ENCODE data around the gene ADORA3.

The ADORA3 gene

DNA sequence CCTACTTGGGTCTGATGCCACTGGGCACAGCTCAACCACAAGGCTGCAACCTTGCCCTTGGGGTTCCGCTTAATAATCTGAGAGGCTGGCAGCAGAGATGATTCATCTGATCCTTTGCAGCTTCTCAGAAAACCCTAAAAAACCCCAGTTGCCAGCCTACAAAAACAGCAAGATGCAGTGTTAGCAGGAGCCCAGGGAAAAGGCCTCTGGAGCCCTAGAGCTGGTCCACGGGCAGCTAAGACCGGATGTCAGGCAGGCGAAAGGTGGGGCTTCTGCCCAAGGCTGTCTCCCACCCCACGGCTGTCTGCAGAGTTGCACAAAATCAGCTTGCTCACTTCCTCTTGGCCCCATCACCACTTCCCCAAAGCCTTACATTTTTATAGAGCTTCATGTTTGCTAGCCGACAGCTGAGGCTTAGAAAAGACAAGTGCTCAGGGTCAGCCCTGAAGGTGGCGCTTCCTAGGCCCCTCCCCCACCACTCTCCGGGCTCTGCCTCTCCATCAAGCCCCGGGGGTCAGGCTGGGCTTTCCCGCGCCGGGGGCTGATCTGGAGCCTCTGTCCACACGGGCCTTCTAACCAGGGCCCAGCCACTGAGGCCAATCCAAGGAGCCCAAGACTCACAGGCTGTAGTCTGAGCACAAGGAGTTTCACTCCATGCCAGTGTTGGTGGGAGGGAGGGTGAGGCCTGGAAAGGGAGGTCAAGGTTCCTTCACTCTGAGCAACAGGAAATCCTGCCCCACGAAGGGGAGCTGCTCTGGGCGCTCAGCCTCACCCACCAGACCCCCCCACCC, 4.2 kb upstream of the ADORA3 start:
- peak; percentile 86 for DNase-seq (ENCODE audit: low read depth)

DNA sequence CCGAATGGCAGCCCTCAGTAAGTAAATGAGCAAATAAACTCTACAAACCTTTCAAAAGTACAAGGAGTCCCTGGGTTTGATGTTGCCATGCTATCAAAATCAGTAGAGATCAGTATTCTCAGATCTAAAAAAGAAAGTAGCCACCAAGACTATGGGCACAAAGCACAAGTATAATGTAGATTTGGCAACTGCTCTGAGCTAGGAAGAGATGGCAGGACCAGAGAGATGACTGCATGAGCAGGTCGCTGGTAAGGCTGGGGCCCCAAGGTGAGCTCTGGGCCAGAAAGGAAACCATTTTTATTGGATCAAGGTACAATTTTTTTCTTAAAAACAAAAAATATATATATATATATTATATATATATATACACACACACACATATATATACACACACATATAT, 3.1 kb upstream of the ADORA3 start:
- no peak for DNase-seq (ENCODE audit: low read depth)

- DNase-seq (ENCODE audit: low read depth), result no peak
Measured at GRCh38 chr1:111505641-111506119, 2.2 kb upstream of the ADORA3 start.

DNA sequence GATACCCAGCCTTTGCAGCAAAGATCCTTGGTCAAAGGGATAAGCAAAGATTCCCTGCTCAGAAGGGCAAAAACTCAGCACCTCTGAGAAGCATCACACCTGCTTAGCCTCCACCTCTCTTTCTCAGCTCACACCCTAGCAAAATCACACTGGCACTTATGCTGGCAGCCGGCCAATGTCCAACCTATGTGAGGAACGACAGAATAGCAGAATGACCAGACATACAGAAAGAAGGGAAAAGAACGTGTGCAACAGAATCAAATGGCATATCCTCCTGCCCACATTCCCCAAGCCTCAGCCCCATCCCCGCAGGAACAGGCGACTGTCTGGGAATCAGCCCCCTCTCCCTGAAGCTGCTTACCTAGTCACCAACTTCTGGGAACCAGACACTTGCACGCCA, 664 bp upstream of the ADORA3 start:
- no peak for DNase-seq (ENCODE audit: low read depth)

DNA sequence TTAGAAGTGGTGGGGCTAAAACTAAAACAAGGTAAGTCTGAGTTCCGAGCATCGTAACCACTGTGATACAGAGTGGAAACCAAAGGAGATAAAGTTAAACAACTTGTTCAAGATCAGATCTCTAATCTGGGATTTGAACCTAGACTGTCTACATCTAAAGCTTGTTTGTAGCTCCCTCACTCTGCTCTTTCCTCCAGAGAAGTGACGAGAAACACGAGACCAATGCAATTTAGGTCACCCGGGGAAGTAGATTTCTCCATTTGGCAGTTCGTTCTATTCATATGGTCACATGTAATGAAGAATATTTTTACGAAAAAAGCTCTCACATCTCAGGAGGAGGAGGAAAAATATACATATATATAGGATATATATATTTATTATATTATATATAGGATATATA, 1.8 kb downstream of the ADORA3 start:
- DNase-seq (ENCODE audit: low read depth), result no peak

- DNase-seq (ENCODE audit: low read depth), result peak; percentile 22
Measured at GRCh38 chr1:111499026-111499785, 4.2 kb downstream of the ADORA3 start.

- no peak for DNase-seq (ENCODE audit: low read depth)
Measured at GRCh38 chr1:111497592-111497991, 5.8 kb downstream of the ADORA3 start.

DNA sequence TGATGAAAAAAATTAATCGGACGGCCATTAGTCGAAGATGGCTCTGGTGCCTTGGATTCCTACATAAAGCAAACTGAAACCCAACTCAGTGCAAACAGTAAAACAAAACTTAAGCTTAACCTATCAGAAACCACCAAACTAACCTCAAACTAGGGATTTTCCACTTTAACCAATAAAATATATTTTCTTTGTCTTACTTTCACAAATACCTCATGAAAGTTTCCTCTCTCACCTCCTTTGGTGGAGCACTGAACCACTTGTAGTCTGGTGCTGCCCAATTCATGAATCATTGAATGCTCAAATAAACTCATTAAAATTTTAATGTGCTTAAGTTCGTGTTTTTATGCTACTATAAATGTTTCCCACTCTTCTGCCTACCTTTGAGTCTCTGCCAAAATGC, 7.0 kb downstream of the ADORA3 start:
- DNase-seq (ENCODE audit: low read depth), result no peak

DNA sequence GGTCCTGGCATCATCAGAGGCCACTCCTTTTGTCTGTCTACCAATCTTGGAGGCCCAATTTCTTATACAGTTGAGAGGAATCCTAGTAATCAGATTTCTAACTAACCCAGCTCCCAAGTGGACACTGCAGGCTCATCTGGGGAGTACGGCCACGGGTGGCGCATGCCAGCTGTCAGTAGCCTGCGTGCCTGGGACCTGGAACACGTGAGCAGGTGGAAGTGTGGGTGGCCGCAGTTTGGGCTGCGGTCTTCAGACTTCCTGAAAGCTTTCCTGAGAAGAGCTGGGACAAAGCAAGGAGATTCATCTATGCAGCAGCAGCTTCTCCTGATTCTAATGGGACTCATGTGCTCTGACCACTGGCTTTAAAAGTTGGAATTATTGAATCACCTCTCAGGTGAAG, 12.4 kb downstream of the ADORA3 start:
- DNase-seq (ENCODE audit: low read depth), result no peak

DNA sequence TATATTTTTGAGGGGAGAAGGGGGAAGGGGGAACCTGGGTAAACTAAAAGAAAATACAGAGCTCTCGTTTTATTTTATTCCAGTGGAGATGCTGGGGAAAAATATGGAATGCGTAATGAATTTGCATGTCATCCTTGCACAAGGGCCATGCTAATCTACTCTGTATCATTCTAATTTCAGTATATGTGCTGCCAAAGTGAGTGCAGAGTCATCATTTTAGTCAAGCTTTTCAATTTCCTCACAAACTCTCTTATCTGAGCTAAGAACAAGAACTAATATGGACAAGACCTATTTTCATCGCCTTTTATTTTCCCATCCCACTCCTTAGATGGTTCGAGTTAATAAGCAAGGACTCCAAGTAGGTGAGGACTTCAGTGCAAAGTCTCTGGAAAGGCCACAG, 13.2 kb downstream of the ADORA3 start:
- no peak for DNase-seq (ENCODE audit: low read depth)

GRCh38 chr1:111489604-111490003, 13.8 kb downstream of the ADORA3 start:
- DNase-seq (ENCODE audit: low read depth), result no peak

DNA sequence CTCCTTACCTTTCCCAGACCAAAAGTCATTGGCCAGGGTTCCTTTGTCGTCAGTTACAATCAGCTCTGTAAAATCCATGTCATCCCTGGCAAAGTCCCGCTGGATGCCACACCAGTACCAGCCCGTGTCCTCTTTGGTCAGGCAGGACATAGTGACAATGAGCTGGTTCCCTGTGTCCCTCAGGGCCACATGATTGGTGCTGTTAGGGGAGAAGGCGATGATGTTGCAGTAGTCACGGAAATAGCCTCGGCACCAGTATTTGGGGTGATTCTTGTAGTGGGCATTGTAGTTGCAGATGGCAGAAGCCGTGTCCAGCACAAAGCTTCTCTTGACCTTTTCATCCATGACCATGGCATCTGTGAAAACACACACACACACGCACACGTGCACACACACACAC, 14.8 kb downstream of the ADORA3 start:
- DNase-seq (ENCODE audit: low read depth), result no peak

DNA sequence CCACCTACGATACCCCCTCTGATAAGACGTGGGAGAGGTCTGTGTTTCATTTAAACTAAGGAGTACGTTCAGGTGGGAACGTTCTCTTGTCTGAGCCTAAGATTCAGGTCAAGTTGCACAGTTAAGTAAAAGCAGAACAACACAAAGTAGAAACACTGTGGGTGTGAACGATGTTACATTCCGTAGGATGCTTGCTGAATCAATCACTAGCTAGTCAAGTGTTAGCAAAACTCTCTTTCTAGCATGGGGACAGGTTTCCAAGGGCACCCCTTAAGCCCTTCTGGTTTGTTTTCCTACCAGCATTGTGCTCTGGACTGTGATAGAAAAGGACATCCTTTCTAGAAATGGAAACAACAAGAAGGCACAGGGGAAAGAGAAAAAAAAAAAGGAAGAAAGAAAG, 16.3 kb downstream of the ADORA3 start:
- DNase-seq (ENCODE audit: low read depth), result no peak

- no peak for DNase-seq (ENCODE audit: low read depth)
Measured at GRCh38 chr1:111486431-111486830, 17.0 kb downstream of the ADORA3 start.

DNA sequence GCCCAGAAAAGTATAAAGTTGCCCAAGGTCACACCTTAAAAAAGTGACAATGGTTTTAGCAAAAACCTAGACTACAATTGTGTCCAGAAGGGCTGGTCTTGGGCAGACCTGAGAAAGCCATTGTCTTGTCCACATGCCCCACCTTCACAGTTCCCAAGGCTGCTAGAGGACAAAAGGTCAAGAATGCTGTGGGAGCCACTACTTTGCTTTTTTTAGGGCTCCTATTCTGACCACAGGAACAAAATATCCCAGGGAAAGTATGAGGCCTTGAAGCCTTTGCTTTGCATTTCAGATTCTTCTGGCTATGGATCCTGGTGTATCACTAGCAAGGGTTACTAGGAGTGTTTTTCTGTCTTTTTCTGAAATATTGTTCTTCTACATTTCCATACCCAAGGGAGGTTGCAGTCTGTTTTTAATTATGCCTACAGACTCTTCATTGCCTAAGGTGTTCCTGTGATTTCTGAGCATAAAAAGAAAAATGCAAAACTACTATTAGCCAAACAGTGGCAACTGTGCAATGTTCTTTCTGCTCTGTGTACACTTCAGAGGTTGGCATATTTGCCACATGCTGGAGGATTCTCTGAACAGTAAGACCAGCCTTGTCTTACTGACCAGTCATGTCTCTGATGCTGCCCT, 18.9 kb downstream of the ADORA3 start:
- no peak for DNase-seq (ENCODE audit: low read depth)

- no peak for DNase-seq (ENCODE audit: low read depth)
Measured at GRCh38 chr1:111483876-111484275, 19.6 kb downstream of the ADORA3 start.

- DNase-seq (ENCODE audit: low read depth), result no peak
Measured at GRCh38 chr1:111483166-111483565, 20.3 kb downstream of the ADORA3 start.

DNA sequence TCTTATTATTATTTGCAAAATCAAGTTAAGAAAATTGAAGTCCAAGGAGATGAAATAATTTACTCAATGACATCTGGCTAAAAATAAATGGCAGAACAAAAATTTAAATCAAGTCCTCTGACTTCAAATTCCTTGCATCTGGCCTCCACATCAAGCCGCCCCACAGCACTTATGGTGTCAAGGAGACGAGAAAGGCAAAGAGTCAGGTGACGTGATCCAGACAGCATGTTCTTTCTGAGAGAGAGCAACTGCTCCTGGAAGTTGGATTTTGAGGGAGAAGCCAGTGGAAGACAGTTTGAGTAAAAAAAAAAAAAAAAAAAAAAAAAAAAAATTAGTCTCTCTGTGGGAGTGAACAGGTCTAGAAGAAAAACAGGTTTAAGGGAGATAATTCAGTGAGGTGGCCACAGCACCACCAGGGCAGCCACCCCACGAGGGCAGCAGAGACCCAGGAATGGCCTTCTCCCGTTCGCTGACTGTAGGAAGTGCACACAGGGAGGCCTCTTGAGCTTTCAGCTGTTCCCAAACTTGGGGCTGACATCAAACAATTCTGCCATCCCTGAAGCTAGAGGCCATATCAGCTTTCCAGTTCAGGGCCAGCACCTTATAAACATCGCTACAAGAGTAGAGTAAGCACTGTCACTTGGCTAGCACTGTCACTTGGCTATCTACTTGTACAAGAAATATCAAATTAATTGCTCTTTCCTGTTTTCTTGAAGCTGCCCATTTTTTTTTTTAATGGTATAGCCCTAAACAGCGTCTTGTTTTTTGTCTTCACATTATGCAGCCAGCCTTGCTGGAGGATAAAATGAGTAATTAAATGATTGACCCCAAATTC, 21.8 kb downstream of the ADORA3 start:
- DNase-seq (ENCODE audit: low read depth), result peak; percentile 78

GRCh38 chr1:111480674-111481073, 22.8 kb downstream of the ADORA3 start:
- no peak for DNase-seq (ENCODE audit: low read depth)

DNA sequence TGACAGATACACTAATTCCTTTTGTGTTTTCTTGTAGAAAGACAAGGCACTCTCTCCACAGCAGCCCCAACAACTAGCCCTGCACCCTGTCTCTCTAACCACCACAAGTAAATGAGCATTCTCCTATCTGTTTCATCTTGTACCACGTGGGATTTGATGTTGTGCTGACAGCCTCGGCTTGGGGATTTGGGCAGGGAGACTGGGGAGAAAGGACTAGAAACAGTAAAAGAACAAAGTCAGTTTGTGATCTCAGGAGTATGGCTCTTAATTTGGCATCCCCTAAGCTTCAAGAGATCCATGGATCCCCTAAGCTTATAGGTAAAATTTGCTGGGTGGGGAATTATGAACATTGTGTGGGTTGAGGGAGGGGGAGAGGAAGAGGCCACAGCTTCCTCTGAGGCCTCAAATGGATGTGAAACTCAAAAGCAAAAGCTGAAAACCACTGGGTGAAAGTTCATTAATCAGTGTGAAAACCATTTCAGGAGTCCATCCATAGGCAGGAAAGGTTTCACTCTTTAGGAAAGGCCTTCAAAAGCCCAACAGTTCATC, 26.6 kb downstream of the ADORA3 start:
- DNase-seq (ENCODE audit: low read depth), result no peak

DNA sequence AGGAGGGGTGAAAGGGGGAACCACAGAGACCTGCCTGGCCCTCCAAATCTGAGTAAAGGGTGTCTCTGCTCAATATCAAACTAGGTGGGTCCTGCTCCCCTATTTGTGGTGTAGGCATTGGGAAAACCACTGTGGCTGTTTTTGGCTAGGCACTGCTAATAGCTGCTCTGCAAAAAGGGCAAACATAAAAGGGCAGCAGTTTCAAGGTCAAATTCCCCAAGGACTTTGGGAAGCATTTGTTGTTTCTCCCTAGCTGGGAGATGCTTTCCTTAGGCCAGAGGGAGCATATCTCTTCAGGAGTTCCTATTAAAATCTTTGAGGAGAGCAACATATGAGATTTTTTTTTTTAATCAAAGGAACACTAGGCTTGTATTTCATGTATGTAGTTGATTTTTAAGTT, 27.2 kb downstream of the ADORA3 start:
- no peak for DNase-seq (ENCODE audit: low read depth)

- DNase-seq (ENCODE audit: low read depth), result no peak
Measured at GRCh38 chr1:111475701-111476100, 27.7 kb downstream of the ADORA3 start.

Measured in ELR (cell line).